ENCODE data around the gene RSF1. TPM values are rescaled to one million over a fixed set of nuclear protein-coding genes. Genes with fewer than 3 reads are reported as not detected.
"Not testable (repeated sequence)": the region's sequence is repeated elsewhere in the genome, so short reads cannot be mapped to it uniquely, and the experiment has no call there.

RSF1 gene
- total RNA-seq, 2 donors from 2014 or later: 46.2 to 68.7 TPM

DNA sequence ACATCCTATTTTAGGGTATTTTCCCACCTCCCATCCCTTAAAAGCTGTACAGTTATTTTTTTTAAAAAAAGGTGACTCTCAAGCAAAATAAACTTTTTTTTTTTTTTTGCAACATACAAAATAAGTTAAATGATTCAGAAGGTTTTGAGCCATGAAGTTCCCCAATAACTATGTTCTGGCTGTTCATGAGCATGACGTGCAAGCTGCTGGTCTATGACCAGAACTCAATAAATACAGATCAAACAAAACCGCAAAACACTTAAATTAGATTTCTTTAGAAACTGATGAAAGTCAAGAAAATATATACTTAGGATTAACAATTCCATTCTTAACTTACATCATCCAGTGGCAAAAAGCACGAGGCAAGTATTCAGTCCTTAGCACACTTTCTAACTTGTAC lies 158.9 kb downstream of the RSF1 start:
- H3K27me3 Mint-ChIP-seq: no peaks in the 10 kb centered on the region
- H3K4me3 Mint-ChIP-seq: no peak overlapping the region
- no peaks in the 10 kb centered on the region for H3K9me3 Mint-ChIP-seq
- no peak for ATAC-seq (replicated peaks)
- no peak overlapping the region for H3K27ac Mint-ChIP-seq
- H3K4me1 Mint-ChIP-seq: no peaks in the 10 kb centered on the region
- H3K36me3 Mint-ChIP-seq (ENCODE audit: low read depth): peaks cover 32% of the 10 kb centered on the region

DNA sequence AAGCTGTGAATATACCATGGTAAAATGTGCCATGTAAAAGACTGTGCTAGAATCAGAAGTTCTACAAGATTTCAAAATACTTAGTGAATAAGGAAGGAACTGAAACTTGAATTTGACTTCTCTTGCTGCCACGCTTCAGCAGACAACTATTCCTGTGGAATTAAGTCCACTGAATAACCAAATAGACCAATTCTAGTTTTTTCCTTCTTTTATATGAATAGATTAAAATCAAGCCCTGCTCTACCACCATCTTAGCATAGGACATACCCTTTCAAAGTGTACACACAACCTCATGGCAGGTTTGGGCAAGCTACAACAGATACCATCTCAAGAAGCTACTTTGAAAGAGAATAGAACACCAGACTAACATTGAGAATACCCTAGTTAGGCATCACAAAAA lies 159.6 kb downstream of the RSF1 start:
- H3K4me3 Mint-ChIP-seq: no peak overlapping the region

DNA sequence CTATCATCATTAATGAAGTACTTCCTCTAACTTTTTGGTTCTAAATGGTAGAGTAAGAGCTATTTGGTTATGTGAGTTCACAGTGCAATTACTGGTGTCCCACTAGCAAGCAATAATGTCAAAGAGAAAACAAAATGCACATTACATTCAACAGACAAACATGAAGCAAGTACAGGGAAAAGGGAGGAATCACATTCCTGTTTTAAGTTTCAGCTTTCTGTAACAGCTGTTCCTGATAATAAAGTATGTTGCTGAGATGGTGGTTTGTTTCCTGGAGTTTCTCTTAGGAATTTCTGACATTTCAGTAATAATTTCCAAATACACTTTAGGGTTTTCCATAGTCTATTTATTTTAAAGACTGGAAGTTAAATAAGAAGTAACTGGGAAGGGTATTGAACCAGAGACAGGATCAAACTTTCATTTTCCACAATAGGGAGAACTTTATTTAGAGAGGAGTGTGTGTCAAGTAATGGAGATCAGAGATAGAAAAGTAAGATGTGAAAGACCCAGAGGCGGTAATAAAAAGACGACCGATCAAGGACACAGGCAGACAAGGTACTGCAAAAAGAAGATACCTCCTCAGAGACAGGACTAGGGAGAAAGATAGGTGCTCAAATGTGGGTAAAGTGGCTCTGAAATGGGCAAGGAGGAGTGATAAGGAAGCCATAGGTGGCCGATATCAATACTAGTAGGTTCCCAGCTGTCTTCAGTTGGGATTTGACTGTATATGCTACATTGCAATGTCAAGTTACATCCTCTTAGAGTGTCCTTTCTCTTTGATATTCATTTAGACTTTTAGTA lies 162.1 kb downstream of the RSF1 start:
- Mint-ChIP-seq H3K4me1 (no peaks in the 10 kb centered on the region), H3K36me3 (ENCODE audit: low read depth) (no peaks in the 10 kb centered on the region), H3K27ac (no peak overlapping the region), H3K9me3 (no peaks in the 10 kb centered on the region), H3K4me3 (no peak overlapping the region), H3K27me3 (no peaks in the 10 kb centered on the region)
- ATAC-seq (replicated peaks): no peak

More for the DNA sequence above, 159.6 kb downstream of the RSF1 start:
- Mint-ChIP-seq H3K27ac (no peak overlapping the region), H3K4me1 (no peaks in the 10 kb centered on the region), H3K9me3 (no peaks in the 10 kb centered on the region), H3K27me3 (no peaks in the 10 kb centered on the region), H3K36me3 (ENCODE audit: low read depth) (peaks cover 25% of the 10 kb centered on the region)
- ATAC-seq (replicated peaks): no peak

DNA sequence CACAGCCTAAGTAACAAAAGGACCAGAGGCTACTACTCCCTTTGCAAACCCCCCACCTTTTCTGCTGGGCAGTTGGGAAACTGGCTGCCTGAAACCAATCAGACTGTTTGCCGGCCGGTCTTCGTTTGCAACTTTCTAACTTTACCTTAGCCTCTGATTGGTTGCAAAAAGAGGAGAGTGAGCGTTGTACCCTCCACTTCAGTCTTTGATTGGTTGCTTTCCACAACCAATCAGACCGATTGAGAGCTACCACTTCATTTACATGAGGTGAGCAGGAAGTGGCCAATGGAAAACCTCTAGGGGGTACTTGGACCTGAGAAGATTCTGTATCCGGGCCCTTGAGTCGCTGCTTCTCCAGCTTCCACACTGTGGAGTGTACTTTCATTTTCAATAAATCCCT lies 164.2 kb downstream of the RSF1 start:
- Mint-ChIP-seq H3K9me3 (no peaks in the 10 kb centered on the region), H3K27ac (no peak overlapping the region), H3K36me3 (ENCODE audit: low read depth) (no peaks in the 10 kb centered on the region), H3K4me1 (no peaks in the 10 kb centered on the region), H3K4me3 (no peak overlapping the region), H3K27me3 (no peaks in the 10 kb centered on the region)
- no peak for ATAC-seq (replicated peaks)

DNA sequence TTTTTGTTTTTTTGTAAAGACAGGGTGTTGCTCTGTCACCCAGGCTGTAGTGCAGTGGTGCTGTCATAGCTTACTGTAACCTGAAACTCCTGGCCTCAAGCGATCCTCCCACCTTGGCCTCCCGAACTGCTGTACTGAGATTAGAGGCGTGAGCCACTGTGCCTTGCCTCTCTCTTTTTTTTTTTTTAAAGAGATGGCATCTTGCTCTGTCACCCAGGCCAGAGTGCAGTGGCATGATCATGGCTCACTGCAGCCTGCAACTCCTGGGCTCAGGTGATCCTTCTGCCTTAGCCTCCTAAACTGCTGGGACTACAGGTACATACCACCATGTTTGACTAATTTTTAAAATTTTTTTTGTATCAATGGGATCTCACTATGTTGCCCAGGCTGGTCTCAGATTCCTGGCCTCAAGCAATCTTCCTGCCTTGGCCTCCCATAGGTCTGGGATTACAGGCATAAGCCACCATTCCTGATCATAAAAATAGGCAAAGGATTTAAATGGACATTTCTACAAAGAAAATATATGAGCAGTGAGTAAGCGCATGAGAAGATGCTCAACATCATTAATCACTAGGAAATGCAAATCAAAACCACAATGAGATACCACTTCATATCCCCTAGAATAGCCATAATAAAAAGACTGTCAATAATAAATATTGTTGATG lies 165.6 kb downstream of the RSF1 start:
- H3K36me3 Mint-ChIP-seq (ENCODE audit: low read depth): no peaks in the 10 kb centered on the region
- no peak for ATAC-seq (replicated peaks)
- H3K27me3 Mint-ChIP-seq: no peaks in the 10 kb centered on the region
- no peaks in the 10 kb centered on the region for H3K4me1 Mint-ChIP-seq
- no peak overlapping the region for H3K27ac Mint-ChIP-seq
- H3K4me3 Mint-ChIP-seq: no peak overlapping the region
- H3K9me3 Mint-ChIP-seq: no peaks in the 10 kb centered on the region

DNA sequence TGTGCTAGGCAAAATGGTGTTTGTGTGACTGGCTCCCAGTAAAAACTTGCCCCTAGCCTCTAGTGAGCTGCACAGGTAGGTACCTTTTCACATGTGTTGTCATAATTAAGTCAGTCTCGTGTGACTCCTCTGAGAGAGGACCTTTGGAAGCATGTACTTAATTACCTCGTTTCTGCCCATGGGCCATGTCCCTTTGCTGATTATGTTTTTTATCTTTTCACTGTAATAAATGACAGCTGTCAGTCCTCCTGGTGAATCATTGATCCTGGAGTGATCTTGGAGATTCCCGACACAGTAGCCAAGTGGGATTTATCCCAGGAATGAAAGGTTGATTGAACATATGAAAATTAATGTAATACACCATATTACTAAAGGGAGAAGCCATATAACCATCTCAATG lies 170.4 kb downstream of the RSF1 start:
- Mint-ChIP-seq H3K4me1 (no peaks in the 10 kb centered on the region), H3K27ac (no peak overlapping the region), H3K9me3 (no peaks in the 10 kb centered on the region), H3K27me3 (peaks cover 5% of the 10 kb centered on the region), H3K36me3 (ENCODE audit: low read depth) (no peaks in the 10 kb centered on the region), H3K4me3 (no peak overlapping the region)
- ATAC-seq (replicated peaks): no peak

DNA sequence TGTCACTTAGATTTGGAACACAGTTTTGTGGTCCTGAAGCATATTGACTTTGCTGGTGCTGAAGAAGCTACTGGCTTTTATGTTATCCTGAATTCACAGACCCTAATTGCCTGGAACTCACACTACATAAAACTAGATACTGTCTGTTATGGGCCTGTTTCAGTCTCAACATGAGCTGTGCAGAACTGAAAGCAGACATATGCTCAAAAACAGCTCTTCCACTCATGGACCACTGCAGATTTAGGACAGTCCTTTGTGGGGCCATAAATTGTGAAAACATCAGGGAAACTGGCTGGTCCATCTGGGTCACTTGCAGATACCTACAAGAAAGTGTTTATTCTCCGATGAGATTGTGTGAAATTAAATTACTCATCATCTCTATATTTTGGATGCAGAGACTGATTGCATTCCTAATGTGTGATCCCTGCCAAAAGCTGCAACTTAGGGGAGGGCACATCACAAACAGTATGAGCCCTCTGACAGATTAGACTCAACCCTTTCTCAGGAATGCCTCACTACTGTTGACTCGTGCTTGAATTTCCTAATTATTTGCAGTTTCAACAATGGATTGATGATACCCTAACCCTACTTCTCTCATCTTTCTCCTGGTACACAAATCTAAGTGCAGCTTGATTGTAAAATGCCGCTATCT lies 172.7 kb downstream of the RSF1 start:
- Mint-ChIP-seq H3K27ac (no peak overlapping the region), H3K27me3 (peaks cover 5% of the 10 kb centered on the region), H3K36me3 (ENCODE audit: low read depth) (no peaks in the 10 kb centered on the region), H3K4me3 (no peak overlapping the region), H3K9me3 (no peaks in the 10 kb centered on the region), H3K4me1 (peaks cover 4% of the 10 kb centered on the region)
- no peak for ATAC-seq (replicated peaks)

DNA sequence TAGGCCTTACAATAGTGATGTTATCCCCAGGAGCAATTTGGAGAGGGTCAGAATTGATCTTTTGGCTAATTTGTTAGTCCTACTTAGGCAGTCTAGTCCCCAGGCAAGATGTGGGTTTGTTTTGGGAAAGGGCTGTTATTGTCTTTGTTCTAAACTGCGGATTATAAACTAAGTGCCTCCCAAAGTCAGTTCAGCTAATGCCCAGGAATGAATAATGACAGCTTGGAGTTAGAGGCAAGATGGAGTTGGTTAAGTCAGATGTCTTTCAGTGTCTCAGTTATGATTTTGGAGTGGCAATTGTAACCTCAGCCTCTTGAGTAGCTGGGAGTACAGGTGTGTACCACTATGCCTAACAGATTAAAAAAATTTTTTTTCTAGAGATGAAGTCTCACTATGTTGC lies 175.6 kb downstream of the RSF1 start:
- Mint-ChIP-seq H3K27me3 (peaks cover 5% of the 10 kb centered on the region), H3K4me3 (no peak overlapping the region), H3K36me3 (ENCODE audit: low read depth) (no peaks in the 10 kb centered on the region), H3K27ac (no peak overlapping the region), H3K9me3 (no peaks in the 10 kb centered on the region), H3K4me1 (peaks cover 4% of the 10 kb centered on the region)
- no peak for ATAC-seq (replicated peaks)

DNA sequence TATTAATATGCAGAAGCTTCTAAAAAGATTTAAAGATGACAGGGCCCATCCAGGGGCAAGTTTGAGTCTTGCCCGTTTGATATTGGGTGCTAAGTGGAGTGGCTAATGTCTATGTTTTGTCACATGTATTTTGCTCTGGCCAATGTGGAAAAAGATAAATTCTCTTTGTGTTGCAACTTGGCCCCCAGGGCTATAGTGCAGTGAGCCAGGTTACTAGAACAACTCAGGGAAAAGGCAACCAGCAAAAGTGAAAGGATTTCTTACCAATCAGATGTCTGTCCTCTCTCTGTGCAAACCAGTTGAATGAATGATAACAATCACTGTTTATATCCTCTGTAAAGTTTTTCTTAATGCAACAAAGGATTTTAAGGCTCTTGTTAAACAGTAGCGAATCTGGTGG lies 178.3 kb downstream of the RSF1 start:
- peaks cover 4% of the 10 kb centered on the region for H3K4me1 Mint-ChIP-seq
- peaks cover 5% of the 10 kb centered on the region for H3K27me3 Mint-ChIP-seq
- no peak overlapping the region for H3K27ac Mint-ChIP-seq
- no peak for ATAC-seq (replicated peaks)
- no peaks in the 10 kb centered on the region for H3K9me3 Mint-ChIP-seq
- H3K4me3 Mint-ChIP-seq: no peak overlapping the region
- no peaks in the 10 kb centered on the region for H3K36me3 Mint-ChIP-seq (ENCODE audit: low read depth)

DNA sequence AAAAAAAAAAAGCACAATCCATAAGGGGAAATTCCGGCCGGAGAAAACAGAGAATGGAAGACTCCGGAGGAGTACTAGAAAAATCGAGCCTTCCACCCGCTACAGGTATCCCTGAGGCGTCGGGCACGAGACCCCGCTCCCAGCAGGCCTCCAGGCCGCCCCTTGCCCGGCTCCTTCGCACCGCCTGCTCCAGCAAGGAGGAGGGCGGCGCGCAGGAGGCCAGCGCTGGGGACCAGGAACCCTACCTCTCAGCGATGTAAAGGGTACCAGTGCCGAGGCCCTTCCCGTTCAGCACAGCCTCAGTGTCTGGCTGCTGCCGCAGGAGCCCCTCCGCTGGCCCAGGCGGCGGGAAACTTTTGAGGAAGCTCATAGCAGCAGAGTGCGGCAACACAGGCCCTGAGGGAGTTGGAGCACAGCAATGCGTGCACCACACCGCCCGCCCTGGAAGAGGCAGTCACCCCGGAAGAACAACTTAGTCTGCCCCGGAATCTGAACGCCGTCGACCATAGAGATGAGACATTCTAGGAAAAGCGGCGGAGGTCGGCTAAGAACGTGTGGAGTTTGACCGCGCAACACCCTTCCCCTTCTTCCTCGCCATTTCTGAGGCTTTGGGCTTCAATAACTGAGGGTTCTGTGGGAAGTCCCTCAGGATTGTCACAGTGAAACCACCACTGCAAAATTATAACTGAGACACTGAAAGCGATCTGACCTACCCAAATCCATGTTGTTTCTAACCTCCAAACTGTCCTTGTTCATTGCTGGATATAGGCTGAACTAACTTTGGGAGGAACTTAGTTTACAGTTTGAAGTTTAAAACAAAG lies 183.0 kb downstream of the RSF1 start, which contains the start of gene CLNS1A:
TSS of gene CLNS1A (minus strand) at position 450 of the 821 bp plus-strand sequence. CDS start at position 370, 80 bp downstream.
- H3K4me3 Mint-ChIP-seq: peak within 1 kb of the TSS; percentile 86
- peak; percentile 99 for ATAC-seq (replicated peaks)
- H3K4me1 Mint-ChIP-seq: peaks cover 15% of the 10 kb centered on the region
- H3K27ac Mint-ChIP-seq: peak within 1 kb of the TSS; percentile 81
- H3K9me3 Mint-ChIP-seq: no peaks in the 10 kb centered on the region
- no peaks in the 10 kb centered on the region for H3K27me3 Mint-ChIP-seq
- H3K36me3 Mint-ChIP-seq (ENCODE audit: low read depth): peaks cover 41% of the 10 kb centered on the region

DNA sequence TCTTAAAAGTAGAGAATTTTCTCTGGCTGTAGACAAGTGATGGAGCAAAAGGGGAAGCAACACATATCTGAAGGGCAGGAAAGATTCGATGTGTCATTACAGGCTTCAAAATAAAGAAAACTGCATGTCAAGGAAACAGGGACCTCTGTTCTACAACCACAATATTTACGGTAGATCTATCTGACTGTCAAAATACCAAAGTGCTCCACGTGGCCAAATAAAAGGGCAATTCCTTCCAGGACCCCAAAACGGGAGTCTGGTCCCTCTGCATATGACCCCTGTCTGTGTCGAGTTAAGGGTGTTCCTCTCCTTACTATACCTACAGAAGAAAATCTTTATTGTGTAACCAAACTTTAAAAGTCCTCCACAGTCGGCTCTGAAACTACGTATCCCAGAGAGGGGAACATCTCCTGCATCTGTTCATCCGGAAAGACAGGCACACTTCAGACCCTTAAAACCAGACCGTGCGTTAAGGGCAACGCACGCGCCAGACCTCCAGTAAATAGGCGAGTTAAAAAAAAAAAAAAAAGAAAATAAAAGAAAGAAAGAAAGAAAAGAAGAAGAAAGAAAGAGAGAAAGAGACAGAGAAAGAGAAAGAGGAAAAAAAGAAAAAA lies 183.7 kb downstream of the RSF1 start:
- peaks cover 15% of the 10 kb centered on the region for H3K4me1 Mint-ChIP-seq
- no peak for ATAC-seq (replicated peaks)
- H3K36me3 Mint-ChIP-seq (ENCODE audit: low read depth): peaks cover 47% of the 10 kb centered on the region
- H3K9me3 Mint-ChIP-seq: no peaks in the 10 kb centered on the region
- H3K4me3 Mint-ChIP-seq: peak overlapping the region; percentile 86
- peak overlapping the region; percentile 81 for H3K27ac Mint-ChIP-seq
- H3K27me3 Mint-ChIP-seq: no peaks in the 10 kb centered on the region

DNA sequence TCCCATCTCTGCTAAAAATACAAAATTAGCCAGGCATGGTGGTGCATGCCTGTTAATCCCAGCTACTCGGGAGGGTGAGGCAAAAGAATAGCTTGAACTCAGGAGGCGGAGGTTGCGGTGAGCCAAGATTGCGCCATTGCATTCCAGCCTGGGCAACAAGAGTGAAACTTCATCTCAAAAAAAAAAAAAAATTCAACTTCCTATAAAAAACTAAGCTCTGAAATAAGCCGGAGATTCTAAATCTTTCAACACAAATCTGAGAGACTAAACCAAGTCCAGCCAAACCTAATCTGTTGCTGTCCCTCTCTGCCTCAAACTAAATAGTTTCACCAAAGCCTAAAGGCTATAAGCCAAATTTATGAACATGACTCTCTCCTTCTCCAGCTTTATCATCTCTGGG lies 186.6 kb downstream of the RSF1 start:
- peaks cover 27% of the 10 kb centered on the region for H3K4me1 Mint-ChIP-seq

DNA sequence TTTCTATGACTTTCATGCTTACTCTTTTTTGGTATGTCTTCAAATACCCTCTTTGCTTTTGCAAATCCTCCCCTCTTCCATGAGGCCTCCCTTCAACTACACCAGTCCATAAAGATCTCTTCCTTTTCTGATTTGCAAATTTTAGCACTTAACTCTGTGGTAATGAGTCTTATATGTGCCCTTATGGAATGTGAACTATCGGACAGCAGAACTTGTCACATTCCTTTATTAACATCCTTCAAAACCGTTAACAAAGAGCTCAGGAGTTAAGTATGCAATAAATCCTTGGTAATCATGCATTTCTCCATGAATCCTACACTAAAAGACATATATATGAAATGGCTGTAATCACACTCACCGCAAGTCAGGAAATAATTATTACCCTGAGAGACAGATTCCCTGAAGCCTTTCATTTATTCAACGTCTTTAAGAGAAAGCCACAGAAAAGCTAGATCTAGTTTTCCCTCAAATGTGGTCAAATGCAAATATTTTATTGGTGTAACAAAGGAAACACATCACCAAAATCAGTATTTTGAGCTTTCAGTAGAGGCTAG lies 190.3 kb downstream of the RSF1 start:
- H3K9me3 Mint-ChIP-seq: no peaks in the 10 kb centered on the region
- ATAC-seq (replicated peaks): no peak
- peaks cover 86% of the 10 kb centered on the region for H3K36me3 Mint-ChIP-seq (ENCODE audit: low read depth)
- no peaks in the 10 kb centered on the region for H3K27me3 Mint-ChIP-seq
- peaks cover 15% of the 10 kb centered on the region for H3K4me1 Mint-ChIP-seq
- peak overlapping the region; percentile 62 for H3K4me3 Mint-ChIP-seq
- peak overlapping the region; percentile 44 for H3K27ac Mint-ChIP-seq

More for the DNA sequence above, 186.6 kb downstream of the RSF1 start:
- H3K4me3 Mint-ChIP-seq: peak overlapping the region; percentile 30
- not testable (repeated sequence) for ATAC-seq (replicated peaks); H3K27ac Mint-ChIP-seq; H3K27me3 Mint-ChIP-seq; H3K9me3 Mint-ChIP-seq
- H3K36me3 Mint-ChIP-seq (ENCODE audit: low read depth): peaks cover 69% of the 10 kb centered on the region

All from activated T-helper 17 cell treated with anti-CD3 and anti-CD28 coated beads, Interleukin-2, amount 50 U/mL, for 72 hours (primary cell).